Vagina (tissue), 2 donors: ENCODE data around the gene EML1.

Experiments
- POLR2A ChIP-seq, 2 donors: fragments of 450-650 bp; IDR thresholded peaks; one replicate each; pipeline ENCODE4 v1.6.1; 2017; ENCODE audit warnings: antibody characterized with exemption in 2 of 2, mild to moderate bottlenecking in 2 of 2, moderate library complexity in 2 of 2
- TF ChIP-seq, protein P1 (sequence below), 3 experiments: fragments of 450-650 bp in 2 of 3; fragments of 200-600 bp in 1 of 3; sonication (generic) in 1 of 3; IDR thresholded peaks; one replicate each; pipeline ENCODE4 v1.5.1; 2017 to 2019; ENCODE audit warnings: antibody characterized with exemption in 3 of 3, mild to moderate bottlenecking in 2 of 3, moderate library complexity in 2 of 3

DNA sequence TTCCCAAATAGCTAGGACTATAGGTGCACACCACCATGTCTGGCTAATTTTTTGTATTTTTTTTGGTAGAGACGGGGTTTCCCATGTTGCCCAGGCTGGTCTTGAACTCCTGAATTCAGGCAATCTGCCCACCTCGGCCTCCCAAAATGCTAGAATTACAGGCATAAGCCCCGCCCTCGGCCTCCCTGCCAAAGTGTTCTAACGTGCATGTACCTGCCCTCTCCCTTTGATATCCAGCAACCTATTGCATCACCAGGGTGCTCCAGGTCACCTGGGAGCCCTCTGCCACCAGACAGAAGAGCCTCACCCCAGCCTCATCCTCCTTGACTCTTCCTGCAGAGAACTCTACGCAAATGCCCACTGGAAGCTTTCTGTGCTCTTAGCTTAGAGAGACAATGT is 2.2 kb upstream of the EML1 start:
- TF ChIP-seq, protein P1, sequence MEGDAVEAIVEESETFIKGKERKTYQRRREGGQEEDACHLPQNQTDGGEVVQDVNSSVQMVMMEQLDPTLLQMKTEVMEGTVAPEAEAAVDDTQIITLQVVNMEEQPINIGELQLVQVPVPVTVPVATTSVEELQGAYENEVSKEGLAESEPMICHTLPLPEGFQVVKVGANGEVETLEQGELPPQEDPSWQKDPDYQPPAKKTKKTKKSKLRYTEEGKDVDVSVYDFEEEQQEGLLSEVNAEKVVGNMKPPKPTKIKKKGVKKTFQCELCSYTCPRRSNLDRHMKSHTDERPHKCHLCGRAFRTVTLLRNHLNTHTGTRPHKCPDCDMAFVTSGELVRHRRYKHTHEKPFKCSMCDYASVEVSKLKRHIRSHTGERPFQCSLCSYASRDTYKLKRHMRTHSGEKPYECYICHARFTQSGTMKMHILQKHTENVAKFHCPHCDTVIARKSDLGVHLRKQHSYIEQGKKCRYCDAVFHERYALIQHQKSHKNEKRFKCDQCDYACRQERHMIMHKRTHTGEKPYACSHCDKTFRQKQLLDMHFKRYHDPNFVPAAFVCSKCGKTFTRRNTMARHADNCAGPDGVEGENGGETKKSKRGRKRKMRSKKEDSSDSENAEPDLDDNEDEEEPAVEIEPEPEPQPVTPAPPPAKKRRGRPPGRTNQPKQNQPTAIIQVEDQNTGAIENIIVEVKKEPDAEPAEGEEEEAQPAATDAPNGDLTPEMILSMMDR (IDR thresholded peaks at IDR 0.05), result no peak
- no peak for TF ChIP-seq POLR2A (IDR thresholded peaks at IDR 0.05)
